GM18858 (cell line): ENCODE data around the gene C11orf21.

Experiments used
- ATAC-seq: cut with Tn5 transposase; IDR thresholded peaks from one replicate; pipeline ENCODE4 v1.9.1; 2021; ENCODE audit not compliant: unreplicated experiment

The C11orf21 gene

DNA sequence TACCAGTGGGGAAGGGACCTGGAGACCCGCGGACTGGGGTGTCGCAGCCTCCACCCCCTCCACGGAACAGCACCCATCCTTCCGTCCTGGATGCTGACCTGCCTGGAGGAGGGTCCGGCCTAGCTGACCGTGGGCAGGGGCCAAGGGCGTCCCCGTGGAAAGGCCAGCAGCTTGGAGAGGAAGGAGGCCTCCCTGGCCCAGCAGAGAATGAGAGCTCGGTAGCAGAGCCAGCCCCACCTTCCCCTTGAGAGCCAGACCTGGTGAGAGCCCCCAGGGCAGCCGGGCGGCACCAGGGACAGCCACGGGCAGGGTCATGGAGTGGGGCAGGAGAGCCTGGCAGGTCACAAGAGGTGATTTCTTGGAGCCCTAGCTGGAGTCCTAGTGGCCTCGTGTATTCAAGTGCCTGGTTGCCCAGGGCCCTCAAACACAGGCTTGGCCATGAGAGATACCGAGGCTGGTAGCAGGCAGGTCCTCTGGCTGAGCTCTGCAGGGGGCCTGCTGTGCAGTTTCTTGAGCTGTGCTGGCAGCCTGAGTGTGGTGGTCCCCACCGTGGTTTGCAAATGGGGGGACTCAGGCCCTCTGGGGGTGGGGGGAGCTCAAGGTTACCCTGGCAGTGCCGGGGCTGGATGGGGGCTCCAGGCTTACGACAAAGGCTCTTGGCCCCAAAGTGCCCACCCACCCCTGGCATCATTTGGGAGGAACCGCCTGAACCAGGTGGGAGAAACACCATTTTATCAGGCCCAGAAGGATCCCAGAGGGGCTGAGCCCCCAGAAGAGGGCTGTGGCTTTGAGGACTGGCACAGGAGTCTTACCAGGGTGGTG lies 7.7 kb upstream of the C11orf21 start:
- ATAC-seq = no peak

GRCh38 chr11:2308713-2309112 lies 7.0 kb upstream of the C11orf21 start:
- ATAC-seq = no peak

DNA sequence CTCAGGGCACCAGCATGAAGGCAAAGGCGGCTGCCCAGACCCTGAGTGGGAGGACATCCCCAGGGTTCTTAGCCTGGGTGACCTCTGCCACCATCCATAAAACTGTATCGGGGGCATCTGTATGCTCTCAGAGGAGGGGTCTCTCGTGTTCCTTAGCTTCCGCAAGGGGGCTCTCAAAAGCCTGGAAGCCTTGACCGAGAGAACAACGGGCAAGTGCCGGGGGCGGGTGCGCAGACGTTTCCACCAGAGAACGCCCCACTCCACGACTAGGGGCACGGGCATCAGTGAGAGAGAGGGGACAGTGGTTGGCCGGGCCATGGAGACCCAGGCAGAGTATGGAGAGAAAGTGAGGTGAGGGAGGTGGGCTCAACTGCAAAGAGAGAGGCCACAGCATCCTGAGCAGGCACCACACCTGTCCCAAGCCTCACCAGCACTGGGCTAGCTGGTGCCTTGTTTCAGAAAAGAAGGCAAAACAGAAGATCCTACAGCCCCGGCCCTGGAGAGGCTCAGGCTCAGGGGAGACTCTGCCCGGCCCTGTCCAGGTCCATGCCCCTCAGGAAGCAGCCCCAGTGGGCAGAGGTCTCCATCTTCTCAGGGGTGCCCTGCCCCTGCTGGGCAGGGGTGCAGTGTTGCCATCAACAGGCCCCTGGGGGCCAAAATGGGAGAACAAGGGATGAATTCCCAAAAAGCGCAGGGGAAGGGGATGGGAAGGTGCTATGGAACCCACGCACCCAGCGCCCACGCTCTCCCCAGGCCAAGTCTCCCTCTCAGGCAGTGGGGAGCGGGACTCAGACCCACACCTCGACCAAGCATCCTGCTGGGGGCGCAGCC lies 6.0 kb upstream of the C11orf21 start:
- no peak for ATAC-seq

GRCh38 chr11:2306877-2307500 lies 5.3 kb upstream of the C11orf21 start:
- ATAC-seq = no peak

GRCh38 chr11:2306452-2306823 lies 4.7 kb upstream of the C11orf21 start:
- no peak for ATAC-seq

DNA sequence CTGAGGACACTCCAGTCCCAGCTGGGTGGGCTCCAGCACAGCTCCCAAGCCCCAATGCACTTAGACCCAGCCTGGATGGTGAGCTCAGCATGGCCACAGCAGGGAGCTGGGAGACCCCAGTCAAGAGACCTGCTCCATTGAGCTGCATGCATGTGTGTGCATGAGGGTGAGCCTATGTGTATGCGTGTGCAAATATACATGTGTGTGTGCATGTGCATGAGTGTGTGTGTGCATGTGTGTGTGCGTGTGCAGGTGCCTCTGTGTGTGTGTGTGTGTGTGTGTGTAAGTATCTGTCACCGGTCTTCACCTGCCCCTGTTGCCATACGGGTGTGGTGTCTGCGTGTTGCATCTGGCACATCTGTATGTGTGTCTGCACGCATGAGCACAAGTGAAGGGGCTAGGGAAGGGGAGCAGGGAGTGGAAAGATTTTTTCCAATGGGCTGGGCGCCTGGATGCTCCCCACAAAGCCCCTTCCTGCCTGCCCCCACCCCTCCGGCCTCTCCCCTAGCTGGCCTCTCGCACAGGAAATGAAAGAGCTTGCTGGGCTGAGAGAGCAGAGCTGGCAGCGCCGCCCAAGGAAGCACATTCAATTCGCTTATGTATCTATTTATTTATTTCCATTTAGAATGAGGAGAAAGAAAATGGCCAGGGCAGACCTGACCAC lies 4.2 kb upstream of the C11orf21 start:
- no peak for ATAC-seq

DNA sequence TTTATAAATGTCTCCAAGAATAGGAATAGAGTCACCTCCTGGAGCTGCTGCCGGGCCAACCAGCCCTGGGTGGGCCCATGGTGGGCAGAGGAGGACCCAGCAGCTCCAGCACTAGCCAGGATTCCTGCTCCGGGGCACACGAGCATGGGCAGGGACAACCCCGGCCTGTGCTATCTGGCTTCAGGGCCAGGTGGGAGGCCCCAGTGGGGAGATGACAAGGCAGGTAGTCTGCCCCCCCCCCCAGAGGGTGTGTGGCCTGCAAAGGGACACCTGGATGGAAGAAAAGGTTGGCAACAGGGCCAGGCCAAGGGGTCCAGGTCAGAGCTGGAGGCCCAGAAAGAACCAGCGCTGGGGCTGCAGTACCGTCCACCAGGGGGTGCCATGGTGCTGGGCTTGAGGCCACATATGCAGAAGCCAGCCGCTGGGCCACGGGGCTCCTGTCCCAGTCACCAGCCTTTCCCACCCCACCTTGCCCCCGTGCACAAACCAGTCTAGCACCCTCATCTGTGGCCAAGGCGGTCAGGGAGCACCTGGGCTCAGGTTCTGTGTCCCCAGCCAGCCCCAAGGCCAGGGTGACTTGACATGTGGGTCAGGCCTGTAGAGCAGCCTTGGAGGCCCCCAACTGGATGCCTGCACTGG lies 3.5 kb upstream of the C11orf21 start:
- ATAC-seq = no peak

DNA sequence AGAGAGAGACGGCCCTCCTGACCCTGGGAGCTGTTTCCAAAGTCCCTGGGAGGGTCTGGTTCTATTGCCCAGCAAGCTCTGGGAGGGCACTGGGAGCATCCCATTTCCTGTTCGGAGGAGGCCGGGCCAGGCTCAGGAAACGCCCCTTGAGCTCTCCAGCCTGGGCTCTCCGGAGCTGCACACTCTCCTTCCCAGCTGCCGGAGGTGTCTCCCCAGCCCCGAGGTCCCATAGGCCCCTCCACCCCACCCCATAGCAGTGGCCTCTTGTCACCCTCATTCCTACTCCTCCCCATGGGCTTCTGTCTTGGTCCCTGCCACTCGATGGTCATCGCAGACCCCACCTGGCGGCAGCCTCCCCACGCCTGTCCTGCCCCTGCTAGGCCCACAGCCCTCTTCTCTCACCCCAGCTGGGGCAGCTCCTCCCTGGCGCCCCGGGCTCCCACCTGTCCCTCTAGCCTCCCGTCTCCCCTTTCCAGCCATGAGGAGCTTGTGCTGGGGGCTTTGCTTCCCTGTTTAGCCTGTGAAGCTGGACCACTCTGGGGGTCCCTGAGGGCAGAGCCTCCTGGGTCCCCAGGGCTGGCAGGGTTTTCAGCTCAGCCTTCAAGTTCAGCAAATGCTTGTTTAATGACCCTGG lies 2.9 kb upstream of the C11orf21 start:
- ATAC-seq = no peak

DNA sequence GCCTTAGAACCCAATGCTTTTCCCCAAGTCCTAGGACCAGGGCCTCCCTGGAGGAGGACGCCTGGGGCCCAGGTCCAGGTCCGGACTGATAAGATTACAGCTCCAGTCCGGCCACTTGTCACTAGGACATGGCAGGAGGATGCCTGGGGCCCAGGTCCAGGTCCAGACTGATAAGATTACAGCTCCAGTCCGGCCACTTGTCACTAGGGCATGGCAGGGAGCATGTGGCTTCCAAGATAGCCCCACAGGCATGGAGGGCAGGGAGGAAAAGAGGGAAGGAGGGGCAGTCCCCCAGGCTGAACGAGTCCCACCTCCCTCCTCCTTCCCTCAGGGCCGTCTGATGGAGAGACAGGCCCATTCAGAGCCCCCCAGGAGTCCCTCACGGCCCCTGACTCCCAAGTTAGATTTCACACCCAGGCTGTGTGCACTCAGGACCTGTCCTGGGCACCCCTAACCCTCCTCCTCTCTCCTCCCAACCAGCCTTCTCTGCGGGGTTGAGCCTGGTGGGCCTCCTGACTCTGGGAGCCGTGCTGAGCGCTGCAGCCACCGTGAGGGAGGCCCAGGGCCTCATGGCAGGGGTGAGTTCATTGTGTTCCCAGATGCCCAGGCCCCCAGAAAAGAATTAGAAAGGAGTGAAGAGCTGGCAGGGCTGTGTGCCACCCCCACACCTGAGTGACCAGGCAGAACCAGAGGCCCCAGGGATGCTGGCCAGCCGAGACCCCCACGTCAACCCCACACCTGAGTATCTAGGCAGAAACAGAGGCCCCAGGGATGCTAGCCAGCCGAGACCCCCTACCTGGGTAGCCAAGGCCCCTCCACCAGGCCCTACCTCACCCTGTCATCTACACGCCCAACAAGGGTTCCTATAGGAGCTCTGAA lies 2.1 kb upstream of the C11orf21 start:
- no peak for ATAC-seq

DNA sequence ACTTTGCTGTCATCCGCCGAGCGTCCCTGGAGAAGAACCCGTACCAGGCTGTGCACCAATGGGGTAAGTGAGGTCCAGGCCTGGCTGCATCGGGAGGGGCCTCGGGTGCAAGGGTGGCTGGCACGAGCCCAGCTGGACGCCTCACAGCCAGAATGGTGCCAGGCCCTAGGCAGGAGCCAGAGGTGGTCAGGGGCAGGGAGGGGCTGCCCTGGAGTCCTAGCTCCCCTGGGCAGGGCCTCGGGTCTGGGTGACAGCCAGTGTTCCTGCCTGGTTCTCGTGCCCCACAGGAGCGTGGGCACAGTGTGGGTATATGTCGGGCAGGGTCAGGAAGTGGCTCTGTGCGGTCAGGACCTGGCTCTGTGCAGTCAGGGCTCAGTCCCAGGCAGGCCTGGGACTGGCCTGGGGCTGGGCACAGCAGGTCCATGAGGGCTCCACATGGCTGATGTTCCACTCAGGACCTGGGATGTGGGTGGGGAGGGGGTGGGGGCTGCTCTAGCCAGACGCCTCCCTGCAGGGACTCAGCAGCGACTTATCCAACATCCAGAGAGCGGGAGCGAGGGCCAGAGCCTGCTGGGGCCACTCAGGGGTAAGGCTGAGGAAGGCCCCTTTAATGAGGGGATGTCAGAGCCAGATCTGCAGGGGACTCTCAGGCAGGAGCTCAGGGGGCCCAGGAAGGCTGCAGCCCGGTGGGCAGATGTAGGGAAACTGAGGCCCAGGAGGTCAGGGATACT lies 1.3 kb upstream of the C11orf21 start:
- ATAC-seq = no peak

GRCh38 chr11:2302306-2302895 lies 683 bp upstream of the C11orf21 start:
- ATAC-seq = no peak

- no peak for ATAC-seq
Measured at GRCh38 chr11:2300936-2301630, 635 bp downstream of the C11orf21 start.

DNA sequence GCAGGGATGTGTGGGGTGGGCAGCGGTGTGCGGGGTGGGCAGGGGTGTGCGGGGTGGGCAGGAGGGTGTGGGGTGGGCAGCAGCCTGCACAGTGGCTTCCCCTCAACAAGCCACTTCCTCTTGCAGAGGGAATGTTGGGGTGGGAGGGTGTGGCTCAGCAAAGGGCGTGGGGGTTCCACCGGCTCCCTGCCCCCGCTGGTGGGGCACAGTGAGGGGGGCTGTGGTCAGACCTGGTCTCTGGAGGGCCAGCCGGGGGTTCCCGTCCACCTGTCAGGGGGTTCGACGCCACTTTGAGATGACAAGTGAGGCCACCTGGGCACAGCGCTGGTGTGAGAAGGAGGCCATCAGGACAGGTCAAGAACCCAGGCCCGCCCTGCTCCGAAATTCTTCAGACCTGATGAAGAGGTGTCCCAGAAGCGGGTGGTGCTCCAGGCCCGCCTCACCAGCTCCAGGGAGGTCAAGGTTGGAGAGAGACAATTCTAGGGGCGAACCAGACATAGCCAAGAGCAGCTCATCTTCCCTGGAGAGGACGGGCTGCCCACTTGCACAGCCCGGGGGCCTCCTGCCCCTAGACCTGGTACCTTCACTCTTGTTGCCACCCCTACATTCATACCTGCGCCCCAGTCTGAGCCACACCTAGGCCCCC lies 1.3 kb downstream of the C11orf21 start:
- ATAC-seq = no peak

- no peak for ATAC-seq
Measured at GRCh38 chr11:2299773-2300172, 1.9 kb downstream of the C11orf21 start.

- no peak for ATAC-seq
Measured at GRCh38 chr11:2298795-2299761, 2.6 kb downstream of the C11orf21 start.
